ENCODE results near the gene SYNPR. TPM values are rescaled to one million over a fixed set of nuclear protein-coding genes. Genes with fewer than 3 reads are reported as not detected.

SYNPR gene
- total RNA-seq, 4 donors from 2014 or later, result 0.17 to 0.58 TPM; not detected in 2

DNA sequence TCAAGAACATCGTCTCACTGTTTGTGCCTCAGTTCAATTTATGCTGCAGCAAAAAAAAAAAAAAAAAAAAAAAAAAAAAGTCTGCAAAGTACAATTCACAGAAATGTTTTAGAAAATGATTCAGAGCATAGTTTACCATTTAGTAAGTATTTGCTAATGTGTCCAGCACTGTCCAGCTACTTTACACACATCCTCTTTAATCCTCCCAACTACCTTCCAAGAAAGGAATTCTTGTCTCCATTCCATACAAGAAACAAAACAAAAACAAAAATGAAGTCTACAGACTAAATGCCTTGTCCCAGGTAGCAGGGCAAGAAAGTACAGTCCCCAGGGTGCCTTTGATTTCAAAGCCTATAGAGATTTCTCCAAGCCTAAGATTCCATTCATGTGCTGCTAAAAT lies 335.5 kb downstream of the SYNPR start:
- H3K27me3 ChIP-seq, result no peaks in the 10 kb centered on the region
- no peak for DNase-seq (ENCODE audit: extremely low spot score)
- 90% methylated on average over 1 of the region's 1 CpG for WGBS

DNA sequence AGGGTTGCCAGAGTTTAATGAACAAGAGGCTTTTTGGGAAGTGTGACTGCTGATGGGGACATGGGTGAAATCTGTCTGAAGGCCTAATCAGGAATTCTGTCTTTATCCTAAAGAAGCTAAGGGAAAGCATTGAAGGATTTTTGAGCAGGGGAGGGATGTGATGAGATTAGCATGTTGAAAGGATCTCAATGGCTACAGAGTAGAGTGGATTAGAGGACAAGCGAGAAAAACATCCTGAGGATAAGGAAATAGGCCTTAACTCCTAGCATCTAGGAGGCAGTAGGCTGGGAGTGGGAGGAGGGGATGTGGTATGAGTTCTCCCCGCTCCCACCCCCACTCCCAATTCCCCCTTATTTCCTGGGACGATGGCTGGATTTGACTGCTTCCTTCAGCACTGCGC lies 339.3 kb downstream of the SYNPR start:
- no peak for DNase-seq (ENCODE audit: extremely low spot score)
- H3K9me3 ChIP-seq, result no peaks in the 10 kb centered on the region
- 73% methylated on average over 4 of the region's 4 CpGs for WGBS
- no peak overlapping the region for H3K4me3 ChIP-seq
- no peak for TF ChIP-seq POLR2A (IDR thresholded peaks at IDR 0.05; ENCODE audit: low read depth)
- no peak for TF ChIP-seq EP300 (IDR thresholded peaks at IDR 0.05)
- TF ChIP-seq, protein P1, sequence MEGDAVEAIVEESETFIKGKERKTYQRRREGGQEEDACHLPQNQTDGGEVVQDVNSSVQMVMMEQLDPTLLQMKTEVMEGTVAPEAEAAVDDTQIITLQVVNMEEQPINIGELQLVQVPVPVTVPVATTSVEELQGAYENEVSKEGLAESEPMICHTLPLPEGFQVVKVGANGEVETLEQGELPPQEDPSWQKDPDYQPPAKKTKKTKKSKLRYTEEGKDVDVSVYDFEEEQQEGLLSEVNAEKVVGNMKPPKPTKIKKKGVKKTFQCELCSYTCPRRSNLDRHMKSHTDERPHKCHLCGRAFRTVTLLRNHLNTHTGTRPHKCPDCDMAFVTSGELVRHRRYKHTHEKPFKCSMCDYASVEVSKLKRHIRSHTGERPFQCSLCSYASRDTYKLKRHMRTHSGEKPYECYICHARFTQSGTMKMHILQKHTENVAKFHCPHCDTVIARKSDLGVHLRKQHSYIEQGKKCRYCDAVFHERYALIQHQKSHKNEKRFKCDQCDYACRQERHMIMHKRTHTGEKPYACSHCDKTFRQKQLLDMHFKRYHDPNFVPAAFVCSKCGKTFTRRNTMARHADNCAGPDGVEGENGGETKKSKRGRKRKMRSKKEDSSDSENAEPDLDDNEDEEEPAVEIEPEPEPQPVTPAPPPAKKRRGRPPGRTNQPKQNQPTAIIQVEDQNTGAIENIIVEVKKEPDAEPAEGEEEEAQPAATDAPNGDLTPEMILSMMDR (IDR thresholded peaks at IDR 0.05), result no peak
- intact Hi-C loops (cut with DNase I), result no loop called here
- no peak overlapping the region for H3K27ac ChIP-seq (replicated peaks in 1 of 4)
- H3K27me3 ChIP-seq, result peaks cover 0 to 11% (median 0%) of the 10 kb centered on the region in 4 donors
- H3K36me3 ChIP-seq, result no peaks in the 10 kb centered on the region
- no peaks in the 10 kb centered on the region for H3K4me1 ChIP-seq

More for the DNA sequence above, 335.5 kb downstream of the SYNPR start:
- intact Hi-C loops (cut with DNase I), result no loop called here
- Histone ChIP-seq H3K9me3 (no peaks in the 10 kb centered on the region), H3K4me3 (no peak overlapping the region), H3K27ac (replicated peaks in 1 of 4) (no peak overlapping the region), H3K36me3 (no peaks in the 10 kb centered on the region), H3K4me1 (no peaks in the 10 kb centered on the region)
- no peak for TF ChIP-seq EP300 (IDR thresholded peaks at IDR 0.05)
- TF ChIP-seq POLR2A (IDR thresholded peaks at IDR 0.05; ENCODE audit: low read depth), result no peak
- TF ChIP-seq POLR2AphosphoS5 (IDR thresholded peaks at IDR 0.05), result no peak
- TF ChIP-seq, protein P1 (IDR thresholded peaks at IDR 0.05), result no peak

DNA sequence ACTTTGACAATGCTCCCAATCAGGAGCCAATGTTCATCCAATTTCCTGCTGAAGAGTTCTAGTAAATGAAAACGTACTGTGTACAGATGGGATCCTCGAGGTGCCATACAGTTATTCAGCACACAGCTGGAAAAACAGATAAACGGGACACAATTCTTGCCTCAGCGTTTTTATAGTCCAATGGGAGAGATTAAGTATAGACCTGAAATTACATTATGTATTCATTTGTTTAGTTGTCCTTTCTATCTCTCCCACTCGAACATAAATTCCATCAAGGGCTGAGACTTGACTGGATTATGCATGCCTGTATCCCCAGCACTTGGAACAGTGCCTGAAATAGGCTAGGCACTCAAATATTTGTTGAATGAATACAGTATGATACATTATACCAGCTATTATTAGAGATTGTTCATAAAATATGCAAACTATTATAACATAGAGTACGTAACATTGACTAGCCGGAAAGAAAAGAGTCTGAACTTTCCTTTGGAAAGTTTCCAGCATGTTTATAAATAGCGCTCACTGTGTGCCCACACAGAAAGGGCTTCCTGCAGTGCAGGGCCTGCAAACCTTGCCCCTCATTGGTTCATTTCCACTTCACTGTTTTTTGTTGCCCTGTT lies 346.9 kb downstream of the SYNPR start:
- no peak for TF ChIP-seq POLR2AphosphoS5 (IDR thresholded peaks at IDR 0.05)
- TF ChIP-seq EP300 (IDR thresholded peaks at IDR 0.05), result no peak
- TF ChIP-seq POLR2A (IDR thresholded peaks at IDR 0.05; ENCODE audit: low read depth), result no peak
- TF ChIP-seq, protein P1 (IDR thresholded peaks at IDR 0.05), result no peak

DNA sequence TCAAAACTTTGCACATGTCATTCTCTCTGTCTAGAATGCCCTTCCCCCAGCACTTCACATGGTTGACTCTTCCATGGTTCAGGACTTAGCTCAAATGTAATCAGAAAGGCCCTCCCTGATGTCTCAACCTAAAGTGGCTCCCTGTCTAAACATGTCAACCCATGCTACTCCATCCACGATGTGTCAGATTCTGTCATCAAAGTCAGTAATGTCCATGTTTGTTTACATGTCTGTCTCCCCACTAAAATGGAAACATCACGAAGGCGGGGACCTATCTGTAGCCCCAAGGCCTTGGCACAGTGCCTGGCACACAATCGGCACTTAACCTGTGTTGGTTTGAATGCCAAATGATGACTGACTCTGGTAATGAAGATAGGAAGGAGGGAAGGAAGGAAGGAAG lies 353.6 kb downstream of the SYNPR start:
- TF ChIP-seq, protein P1 (IDR thresholded peaks at IDR 0.05), result no peak
- TF ChIP-seq EP300 (IDR thresholded peaks at IDR 0.05), result no peak
- no peak for TF ChIP-seq POLR2AphosphoS5 (IDR thresholded peaks at IDR 0.05)
- TF ChIP-seq POLR2A (IDR thresholded peaks at IDR 0.05; ENCODE audit: low read depth), result no peak
- H3K27ac ChIP-seq (replicated peaks in 1 of 4), result no peak overlapping the region
- H3K36me3 ChIP-seq, result no peaks in the 10 kb centered on the region
- WGBS, result 80% methylated on average over 3 of the region's 4 CpGs
- H3K4me3 ChIP-seq, result no peak overlapping the region
- H3K27me3 ChIP-seq, result no peaks in the 10 kb centered on the region
- H3K4me1 ChIP-seq, result no peaks in the 10 kb centered on the region
- DNase-seq (ENCODE audit: extremely low spot score), result no peak
- H3K9me3 ChIP-seq, result no peaks in the 10 kb centered on the region
- intact Hi-C loops (cut with DNase I), result no loop called here

More for the DNA sequence above, 346.9 kb downstream of the SYNPR start:
- Histone ChIP-seq H3K4me3 (no peak overlapping the region), H3K9me3 (no peaks in the 10 kb centered on the region), H3K4me1 (peaks cover 6 to 10% (median 8%) of the 10 kb centered on the region in 4 donors), H3K27me3 (no peaks in the 10 kb centered on the region), H3K36me3 (no peaks in the 10 kb centered on the region), H3K27ac (replicated peaks in 1 of 4) (no peak overlapping the region)
- WGBS, result 26% methylated on average over 8 of the region's 8 CpGs
- intact Hi-C loops (cut with DNase I), result no loop called here
- no peak for DNase-seq (ENCODE audit: extremely low spot score)

DNA sequence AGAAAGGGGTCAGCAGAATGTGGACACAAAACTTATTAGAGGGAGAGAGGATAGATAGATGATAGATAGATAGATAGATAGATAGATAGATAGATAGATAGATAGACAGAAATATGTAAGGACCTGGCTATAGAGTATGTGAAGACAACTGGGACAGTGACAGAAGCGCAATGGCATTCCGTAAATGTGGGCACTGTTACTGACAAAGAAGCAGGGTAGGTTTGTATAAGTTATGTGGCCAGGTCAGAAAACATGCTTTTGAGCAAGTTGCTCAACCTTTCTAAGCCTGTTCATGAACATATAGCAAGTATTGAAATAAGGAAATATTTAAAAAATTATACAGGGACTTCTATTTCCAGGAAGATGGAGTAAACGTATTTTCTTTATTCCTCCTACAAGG lies 357.1 kb downstream of the SYNPR start:
- Histone ChIP-seq H3K4me1 (no peaks in the 10 kb centered on the region), H3K4me3 (no peak overlapping the region), H3K27me3 (no peaks in the 10 kb centered on the region), H3K9me3 (no peaks in the 10 kb centered on the region), H3K27ac (replicated peaks in 1 of 4) (no peak overlapping the region), H3K36me3 (no peaks in the 10 kb centered on the region)
- TF ChIP-seq EP300 (IDR thresholded peaks at IDR 0.05) (no peak), POLR2A (IDR thresholded peaks at IDR 0.05; ENCODE audit: low read depth) (no peak), POLR2AphosphoS5 (IDR thresholded peaks at IDR 0.05) (no peak)
- TF ChIP-seq, protein P1 (IDR thresholded peaks at IDR 0.05), result no peak
- 84% methylated on average over 3 of the region's 3 CpGs for WGBS
- intact Hi-C loops (cut with DNase I), result no loop called here
- DNase-seq (ENCODE audit: extremely low spot score), result no peak
